SIG-M5 (cell line): ENCODE measurements around the gene F12.

Experiments
- DNase-seq: peaks from one replicate; lab custom pipeline; 2025; lab: John Stamatoyannopoulos, UW

F12 gene

DNA sequence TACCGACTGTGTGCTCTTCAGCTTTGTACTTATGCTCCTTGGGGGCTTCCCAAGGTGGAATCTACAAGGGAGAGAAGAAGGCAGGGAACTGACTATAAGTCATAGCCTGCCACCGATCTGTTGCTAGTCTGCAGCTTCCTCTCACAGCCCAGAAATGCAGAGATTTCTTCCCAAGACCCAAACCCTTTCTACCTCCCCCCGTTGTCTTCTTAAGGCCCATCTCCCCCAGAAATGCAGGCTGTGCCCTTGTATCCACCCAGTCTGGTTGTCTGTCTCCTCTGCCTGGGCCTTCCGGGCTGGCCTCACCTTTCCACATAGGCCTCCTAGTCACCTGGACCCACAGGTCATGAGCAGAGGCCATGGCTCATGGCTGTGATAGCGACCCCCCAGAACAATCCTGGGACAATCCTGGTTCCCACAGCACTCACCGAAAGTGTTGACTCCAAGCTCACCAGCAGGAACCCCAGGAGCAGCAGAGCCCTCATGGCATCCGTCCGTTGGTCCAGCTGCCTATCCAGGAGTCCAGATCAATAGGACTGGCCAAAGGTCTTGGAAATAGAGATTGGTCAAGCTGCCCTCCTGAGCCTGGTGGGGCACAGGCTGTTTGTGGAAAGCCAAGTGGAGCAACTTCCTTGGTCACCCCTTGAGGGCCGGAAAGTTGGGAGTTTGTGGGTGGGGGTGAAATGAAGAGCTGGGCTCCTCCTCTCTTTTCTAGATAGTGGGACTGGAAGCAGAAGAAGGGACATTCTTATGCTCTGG is at the start of gene F12:
Gene F12, minus strand, starts transcription at position 522 of the 759 bp plus-strand sequence. Its CDS starts 37 bp downstream, at position 485.
- DNase-seq, result no peak

DNA sequence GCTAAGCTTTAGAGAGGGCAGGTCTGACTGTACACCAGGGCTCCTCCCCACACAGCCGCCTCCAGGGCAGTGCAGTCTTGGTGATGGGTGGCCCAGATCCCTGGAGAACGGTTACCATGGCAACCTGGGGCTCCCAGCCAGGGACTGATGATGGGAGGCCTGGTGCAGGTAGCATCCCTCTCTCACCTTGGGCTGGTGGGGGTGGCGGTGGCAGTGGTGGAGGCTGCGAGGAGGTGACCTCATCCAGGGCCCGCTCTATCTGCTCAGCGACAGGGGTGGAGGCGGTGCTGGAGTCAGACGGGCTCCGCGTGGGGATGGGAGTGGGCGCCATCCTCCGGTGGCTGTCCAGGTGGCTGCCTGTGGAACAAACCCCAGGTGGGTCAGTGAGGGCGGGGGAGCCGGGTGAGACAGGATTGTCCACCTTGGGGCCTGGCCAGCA is 49.6 kb upstream of the F12 start:
- DNase-seq, result no peak

DNA sequence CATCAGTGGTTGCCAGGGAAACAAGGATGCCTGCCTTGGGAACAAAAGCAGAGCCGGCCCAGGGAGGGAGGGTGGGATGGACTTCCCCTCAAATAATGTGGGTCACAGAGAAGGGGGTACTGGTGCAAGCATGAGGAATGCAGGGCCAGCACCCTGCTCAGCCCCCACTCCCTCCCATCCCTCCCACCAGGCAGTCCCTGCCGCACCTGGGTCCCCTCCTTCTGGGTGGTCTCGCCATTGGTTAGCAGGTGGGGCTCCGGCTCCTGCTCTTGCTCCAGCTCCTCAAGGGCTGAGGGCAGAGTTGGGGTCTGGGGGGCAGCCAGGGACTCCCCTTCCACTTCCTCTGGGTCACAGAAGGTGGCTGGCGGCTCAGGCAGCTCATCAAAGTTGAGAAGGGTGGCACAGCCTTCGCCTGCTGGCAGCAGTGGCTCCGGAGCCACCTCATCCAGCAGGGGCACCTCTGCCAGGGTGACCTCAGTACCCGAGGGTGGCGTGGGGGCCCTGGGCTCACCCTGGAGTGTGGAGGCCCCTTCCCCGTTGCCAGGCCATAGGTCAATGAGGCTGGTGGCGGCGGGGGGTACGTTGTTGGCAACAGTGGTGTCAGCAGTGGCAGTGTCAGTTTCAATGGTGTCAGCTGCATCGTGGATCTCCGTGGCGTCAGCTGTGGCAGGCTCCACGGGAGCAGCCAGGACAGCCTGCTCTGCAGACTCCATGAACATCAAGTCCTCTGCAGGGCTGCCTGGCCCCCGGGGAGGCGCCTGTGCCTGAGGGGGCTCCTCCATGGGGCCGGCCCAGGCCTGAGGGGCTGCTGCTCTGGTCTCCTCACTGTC is 48.7 kb upstream of the F12 start:
- no peak for DNase-seq

DNA sequence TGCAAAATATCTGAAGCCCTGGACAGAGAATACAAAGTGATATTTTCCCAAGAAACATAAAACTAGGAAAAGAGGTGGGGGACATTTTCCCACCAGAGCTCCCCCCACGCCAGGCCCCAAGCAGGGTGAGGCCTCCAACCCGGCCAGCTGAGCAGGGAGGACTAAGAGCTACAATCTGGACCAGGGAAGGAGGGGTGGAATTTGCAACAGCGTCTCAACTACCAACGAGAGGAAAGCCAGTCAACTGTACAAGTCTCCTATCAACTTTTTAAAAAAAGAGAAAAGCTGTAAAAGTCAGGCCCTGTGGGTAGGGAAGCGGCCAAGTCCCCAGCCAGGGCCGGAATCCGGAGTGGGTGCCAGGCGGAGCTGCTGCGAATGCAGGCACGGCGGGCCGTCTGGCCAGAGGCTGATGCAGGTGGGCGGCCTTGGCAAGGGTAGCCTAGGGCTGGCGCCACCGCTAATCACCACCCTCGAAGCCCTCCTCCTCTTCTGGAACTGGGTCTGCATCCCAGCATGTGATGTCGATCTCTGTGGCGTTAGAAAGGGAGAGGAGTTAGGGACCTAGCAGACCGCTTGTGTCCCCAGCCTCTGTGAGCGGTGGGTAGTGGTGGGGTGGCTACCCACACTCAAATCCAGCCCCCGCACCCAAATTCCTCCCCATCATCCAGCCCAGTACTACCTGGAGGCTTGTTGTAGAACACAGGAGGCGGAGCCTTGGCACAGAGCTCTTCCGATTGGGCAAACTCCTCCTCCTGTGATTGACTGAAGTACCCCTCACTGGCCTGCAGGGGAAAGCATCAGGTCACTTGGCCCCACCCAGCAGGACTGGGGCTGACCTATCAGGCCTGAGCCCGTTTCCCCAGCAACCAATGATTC is 47.9 kb upstream of the F12 start:
- peak; percentile 81 for DNase-seq

DNA sequence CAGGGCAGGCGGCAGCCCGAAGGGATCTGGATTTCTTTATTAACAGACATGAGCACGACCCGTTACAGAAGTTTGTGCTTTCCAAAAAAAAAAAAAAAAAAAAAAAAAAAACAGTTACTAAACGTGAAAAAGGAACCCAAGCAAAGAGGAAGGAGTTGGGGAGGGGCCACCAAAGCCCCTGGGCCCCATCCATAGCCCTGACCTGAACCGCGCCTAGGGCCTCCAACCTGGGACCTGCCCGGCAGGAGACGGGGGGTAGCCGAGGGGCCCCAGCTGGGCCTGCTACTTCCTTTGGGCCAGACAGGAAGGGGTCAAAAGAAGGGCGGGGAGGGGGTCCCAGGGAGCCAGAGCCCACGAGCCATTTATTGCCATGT is 47.2 kb upstream of the F12 start:
- DNase-seq, result no peak

DNA sequence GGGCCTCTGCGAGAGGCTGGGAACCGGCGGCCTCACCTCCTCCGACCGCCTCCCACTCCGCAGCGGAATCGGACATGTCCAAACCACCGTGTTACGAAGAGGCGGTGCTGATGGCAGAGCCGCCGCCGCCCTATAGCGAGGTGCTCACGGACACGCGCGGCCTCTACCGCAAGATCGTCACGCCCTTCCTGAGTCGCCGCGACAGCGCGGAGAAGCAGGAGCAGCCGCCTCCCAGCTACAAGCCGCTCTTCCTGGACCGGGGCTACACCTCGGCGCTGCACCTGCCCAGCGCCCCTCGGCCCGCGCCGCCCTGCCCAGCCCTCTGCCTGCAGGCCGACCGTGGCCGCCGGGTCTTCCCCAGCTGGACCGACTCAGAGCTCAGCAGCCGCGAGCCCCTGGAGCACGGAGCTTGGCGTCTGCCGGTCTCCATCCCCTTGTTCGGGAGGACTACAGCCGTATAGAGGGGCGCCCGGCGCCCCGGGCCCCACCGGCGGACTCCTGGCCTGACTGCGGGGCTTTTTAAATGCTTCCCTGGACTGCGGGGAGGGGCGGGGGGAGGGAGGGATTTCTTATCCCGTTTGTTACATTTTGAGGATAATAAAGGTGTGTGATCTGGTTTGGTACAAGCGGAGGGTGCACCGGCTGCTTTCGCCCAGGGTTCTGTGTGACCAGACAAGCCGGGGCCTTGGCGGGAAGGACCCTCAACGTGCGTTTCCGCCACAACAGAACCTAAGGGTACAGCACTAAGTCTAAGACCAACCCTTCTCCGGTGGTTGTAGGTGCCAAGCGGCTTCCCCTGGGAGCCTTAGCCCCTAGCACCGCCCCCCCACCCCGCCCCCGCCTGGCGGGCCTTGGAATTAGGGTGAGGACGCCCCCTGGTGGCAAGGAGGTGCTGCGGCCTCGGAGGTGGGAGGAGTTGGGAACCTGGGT is 46.6 kb upstream of the F12 start:
- DNase-seq, result peak; percentile 52

DNA sequence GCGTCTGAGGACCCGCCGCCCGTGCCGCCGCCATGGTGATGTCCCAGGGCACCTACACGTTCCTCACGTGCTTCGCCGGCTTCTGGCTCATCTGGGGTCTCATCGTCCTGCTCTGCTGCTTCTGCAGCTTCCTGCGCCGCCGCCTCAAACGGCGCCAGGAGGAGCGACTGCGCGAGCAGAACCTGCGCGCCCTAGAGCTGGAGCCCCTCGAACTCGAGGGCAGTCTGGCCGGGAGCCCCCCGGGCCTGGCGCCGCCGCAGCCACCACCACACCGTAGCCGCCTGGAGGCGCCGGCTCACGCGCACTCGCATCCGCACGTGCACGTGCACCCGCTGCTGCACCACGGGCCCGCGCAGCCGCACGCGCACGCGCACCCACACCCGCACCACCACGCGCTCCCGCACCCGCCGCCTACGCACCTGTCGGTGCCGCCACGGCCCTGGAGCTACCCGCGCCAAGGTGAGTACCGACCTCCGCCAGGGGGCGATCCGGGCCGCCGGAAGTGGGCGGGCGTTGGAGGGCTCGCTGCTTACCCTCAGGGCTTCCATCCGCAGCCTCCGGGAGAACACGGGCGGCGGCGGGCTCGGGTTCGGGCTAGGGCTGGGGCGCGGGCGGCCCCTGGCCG is 45.8 kb upstream of the F12 start:
- no peak for DNase-seq

DNA sequence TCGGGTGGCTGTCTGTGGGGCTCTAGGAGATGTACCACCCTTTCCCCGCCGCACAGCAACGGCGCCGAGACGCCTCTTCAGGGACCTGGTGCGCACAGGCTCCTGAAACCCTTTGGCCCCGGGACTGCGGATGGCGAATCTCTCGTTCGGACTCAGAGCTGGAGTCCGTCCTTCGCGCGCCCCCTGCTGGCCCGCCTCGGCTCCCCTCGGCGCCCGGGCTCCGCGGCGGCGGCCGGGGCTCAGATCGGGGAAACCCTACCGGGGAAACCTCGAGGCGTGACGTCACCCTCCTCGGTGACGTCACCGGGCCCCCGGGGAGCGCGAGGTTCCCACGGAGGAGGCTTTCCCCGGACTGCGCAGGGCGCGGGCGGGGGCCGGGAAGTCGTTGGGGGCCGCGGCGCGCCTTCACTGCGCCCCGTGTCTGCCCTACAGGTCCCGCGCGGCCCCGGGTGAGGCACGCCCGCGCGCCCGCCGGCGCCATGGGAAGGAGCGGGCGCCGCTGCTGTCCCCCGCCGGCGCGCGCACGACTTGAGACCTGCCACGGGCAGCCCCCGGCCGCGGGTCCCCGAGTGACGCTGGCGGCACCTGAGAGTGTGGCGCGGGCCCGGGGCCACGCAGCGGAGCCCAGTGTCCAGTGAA is 45.2 kb upstream of the F12 start:
- DNase-seq, result no peak

DNA sequence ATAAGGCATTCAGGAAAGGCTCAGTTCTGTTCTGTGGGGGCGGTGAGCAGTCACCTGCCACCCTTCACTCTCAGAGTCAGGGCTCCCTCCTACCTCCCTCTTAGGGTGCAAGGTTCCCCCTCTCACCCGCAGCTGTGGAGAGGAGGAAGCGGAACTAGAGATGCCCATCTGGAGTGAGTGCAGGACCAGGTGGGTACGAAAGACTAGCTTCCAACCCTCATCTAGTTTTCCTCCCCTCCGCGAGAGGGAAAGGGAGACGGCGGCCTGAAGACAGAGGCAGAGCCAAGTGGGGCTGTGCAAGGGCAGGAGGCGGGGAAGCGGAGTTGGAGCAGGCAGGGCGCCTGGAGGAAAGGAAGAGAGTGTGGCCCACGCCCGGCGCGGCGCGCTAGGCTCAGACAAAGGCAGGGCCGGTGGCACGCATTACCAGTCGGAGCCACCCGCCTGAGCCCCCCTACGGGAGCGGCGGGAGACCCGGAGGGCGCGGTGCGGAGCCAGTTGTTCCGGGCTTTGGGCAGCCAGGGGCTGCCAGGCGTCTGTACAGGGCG is 44.6 kb upstream of the F12 start:
- no peak for DNase-seq

DNA sequence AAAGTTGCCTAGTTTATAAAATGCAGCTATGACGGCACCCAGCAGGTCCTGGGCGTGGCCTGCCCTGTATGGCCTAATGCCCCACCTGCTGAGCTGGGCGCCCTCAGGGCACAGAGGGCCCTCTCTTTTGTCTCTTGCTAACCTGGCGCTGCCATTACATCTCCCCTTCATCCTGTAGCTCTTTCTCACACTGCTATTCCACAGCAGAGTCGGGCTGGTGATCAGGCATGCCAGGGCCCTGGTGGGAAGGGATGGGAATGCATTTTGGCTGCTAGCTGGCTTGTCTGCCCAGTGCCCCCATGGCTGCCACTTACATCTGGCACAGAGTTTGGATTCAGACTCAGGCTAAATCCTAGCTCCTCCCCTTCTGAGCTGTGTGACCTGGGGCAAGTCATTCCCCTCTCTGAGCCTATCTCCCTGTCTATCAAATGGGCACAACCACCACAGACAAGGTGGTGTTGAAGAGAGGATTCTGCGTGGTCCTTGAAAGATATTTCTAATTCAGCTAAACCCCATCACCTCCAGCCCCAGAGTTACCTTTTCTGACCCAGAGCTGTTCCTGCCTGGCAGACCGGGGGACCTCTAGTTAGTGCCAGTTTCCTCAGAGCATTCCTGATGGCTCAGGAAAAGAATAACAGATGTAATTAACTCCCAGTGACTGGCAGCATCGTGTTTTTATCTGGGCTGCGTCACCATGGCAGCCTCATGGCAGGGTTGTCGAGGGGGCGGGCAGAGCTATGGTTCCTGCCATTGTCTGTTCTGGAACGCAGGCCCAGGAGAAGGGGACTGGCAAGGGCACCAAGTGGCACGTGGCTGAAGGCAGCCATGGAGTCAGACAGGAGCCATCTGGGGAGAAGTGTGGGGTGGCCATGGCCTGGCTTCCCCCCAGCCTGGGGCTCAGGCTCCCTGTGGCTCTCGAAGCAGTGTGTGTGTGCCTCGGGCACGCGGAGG is 43.6 kb upstream of the F12 start:
- no peak for DNase-seq

DNA sequence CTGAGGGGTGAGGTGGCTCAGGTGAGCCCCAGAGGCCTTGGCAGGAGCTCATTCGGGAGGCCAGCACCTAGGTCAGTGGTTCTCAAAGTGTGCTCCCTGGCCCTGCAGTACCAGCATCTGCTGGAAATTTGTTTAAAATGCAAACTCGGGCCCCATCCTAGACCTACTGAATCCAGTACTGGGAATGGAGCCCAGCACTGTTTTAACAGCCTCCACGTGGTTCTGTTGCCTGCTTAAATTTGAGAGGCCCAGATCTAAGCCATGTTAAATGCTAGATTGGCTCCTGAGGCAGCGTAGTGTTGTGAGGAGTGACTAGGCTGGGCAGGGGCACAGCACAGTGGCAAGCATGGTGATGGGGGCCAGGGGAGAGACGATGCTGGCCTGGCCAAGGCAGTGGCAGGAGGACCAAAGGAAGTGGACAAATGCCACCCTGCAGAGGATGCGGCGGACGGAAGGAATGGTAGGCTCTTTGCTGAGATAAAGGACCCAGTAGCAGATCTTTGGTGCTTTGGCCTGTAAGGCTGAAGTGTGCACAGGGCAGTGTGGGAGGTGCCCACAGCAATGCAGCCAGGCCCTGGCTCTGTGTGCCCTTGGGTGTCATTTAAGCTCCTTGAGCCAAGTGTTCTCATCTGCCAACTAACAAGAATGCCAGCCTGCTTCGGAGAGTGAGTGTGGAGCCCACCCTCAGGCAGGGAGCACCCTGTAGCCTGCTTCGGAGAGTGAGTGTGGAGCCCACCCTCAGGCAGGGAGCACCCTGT is 41.5 kb upstream of the F12 start:
- DNase-seq, result no peak

DNA sequence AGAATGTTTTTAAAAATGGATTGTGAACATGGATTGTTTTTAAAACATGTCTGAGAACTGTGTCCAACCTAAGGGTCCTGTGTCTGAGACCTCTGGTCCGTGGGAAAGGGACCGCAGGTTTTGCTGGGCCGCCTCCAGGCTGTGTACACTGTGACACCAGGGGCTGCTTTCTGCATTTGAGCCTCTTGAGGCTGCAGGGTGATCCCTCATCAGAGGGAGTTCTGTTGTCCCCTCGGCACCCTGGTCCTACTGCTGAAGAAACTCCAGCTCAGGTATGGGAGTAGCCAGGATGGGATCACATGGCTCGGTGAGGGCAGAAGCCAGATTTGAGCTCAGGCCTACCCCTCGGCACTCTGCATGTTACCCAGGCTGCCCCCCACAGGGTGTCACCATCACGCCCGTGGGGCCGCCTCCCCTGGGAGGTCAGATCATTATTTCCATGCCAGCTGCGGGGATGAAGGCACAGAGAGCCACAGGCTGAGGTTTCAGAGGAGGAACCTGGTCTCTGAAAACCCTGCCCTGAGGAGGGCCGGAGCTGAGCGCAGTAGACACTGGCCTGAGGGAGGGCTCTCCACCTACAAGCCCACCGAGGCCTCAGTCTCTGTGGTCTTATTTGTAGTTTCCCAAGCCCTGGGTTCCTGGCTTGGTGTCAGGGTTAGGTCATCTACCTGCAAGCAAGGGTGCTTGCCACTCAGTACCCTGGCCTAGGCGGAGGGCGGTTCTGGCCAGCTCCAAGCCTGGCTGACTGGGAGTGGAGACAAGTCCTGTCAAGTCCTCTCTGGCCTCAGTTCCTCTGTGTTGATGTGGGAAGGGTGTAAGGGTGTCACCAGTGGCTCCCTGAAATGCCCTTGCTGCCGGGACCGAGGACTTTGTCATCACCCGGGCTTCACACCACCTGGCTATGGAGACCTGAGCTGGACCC is 40.0 kb upstream of the F12 start:
- no peak for DNase-seq

DNA sequence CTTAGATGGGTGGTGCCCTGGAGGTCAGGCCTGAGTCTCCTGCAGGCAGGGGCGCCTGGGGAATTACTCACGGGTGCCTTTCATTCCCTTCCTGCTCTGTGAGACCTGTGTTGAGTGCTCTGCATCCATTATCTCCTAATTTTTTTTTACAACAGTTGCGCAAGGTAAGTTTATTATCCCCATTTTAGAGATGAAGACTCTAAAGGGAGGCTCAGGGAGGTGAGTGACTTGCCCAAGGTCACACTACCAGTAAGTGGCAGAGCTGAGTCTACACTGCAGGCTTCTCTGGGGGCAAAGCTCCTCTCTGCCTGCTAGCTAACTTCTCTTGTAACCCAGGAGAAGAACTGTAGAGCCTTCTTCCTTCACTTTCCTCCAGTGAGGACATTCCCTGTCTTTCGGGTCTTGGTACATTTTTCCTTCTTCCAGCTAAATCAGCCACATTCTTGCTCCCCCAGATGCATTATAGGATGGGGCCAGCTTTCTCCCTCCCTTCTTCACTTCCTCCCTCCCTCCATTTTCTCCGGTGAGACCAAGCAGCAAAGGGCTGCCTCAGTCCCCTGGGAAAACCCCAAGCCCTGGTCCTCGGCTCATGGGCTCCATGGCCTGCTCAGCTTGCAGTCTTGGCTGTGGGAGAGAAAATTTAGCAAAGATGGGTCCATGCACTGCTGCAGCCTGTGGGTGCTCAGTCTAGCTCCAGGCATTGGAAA is 39.0 kb upstream of the F12 start:
- DNase-seq, result no peak

DNA sequence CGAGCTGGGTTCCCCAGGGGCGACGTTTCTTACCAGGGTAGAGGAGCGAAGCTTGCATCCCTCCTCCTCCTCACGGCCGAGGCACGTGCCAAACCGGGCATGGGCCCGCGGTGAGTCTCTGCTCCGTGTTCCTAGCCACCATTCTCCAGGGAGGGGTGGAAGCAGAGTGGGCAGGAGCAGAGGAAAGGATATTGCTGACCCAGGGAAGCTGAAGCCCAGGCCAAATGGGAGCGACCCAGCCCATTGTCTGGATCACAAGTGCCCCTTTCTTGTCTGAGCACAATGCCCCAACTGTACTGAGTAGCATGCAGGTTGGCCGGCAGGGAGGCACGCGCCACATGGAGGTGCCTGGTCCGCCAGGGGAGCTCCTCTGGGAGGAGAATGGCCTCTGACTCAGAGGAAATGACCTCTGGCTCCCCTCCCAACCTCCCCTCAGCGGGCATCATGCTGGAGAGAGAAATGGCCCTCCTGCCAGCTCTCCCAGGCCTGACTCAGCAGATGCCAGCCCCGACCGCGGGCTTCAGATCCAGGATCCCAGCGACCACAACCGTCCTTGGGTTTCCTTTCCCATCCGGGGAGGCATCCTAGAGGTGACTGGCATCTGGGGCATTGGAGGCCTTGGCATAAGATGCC is 38.4 kb upstream of the F12 start:
- no peak for DNase-seq

DNA sequence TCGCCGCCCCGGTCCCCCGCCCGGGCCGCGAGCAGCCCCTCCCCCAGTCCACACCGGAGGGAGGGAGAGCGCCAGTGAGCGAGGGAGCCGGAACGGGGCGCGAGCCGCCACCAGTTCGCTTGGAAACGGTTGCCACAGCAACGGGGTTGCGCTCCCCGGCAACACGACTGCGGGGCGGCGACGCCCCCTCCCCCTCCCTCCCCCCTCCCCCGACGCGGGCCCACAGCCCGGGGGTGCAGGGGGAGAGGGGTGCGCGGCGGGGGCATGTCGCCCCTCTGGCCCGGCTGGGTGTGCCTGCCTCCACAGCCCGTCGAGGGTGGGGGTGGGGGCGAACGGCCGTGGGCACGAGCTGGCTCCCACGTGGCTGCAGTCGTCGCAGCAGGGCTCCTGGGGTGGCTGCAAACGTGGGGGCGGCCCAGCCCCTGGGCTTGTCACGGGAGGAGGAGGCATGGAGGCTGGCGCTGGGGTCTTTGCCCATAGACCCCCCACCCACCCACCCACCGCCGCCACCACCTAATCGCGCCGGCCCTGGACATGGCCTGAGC is 37.8 kb upstream of the F12 start:
- DNase-seq, result no peak
